ENCODE results near the gene NTPCR. TPM values are rescaled to one million over a fixed set of nuclear protein-coding genes. Genes with fewer than 3 reads are reported as not detected.

NTPCR gene
- total and polyA plus RNA-seq, 2 donors (not counting 3 experiments of a cell fraction or from before 2014, with no cell fraction given), result 13.2 to 35.3 TPM

DNA sequence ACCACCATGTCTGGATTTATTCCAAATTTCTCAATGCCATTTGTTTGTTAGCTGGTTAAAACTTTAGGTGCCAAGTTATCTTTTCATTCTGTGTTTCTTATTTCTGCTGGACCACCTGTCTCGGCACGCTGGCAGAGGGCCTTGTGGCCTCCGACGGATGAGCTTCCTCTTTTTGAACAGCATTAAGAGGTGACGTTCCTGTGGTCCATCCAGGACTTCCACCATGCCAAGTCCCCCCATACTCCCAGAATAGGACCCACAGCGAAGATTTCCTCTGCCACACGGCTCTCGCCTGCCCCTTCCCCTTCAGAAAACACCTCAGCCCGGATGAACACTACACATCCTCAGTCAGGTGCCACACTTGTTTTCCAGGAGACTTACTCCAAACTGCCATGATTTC lies 73.8 kb downstream of the NTPCR start:
- DNase-seq (ENCODE audit: low read depth, low spot score), result no peak
- TF ChIP-seq EZH2 (IDR thresholded peaks at IDR 0.05; ENCODE audit: borderline replicate concordance, low read depth, low read length, severe bottlenecking) (no peak), FOS (IDR thresholded peaks at IDR 0.05; ENCODE audit: borderline replicate concordance, insufficient read depth, low read length) (no peak), POLR2A (IDR thresholded peaks at IDR 0.05; ENCODE audit: low read depth, low read length) (no peak), MYC (IDR thresholded peaks at IDR 0.05; ENCODE audit: low read depth, low read length) (no peak), GATA2 (IDR thresholded peaks at IDR 0.05; ENCODE audit: insufficient read depth, insufficient read length, low read depth, low read length) (no peak), JUN (IDR thresholded peaks at IDR 0.05; ENCODE audit: borderline replicate concordance, insufficient read depth, insufficient read length, low read depth) (no peak), POLR2AphosphoS5 (IDR thresholded peaks at IDR 0.05; ENCODE audit: insufficient read depth, low read depth, low read length) (no peak)
- TF ChIP-seq, protein P1, sequence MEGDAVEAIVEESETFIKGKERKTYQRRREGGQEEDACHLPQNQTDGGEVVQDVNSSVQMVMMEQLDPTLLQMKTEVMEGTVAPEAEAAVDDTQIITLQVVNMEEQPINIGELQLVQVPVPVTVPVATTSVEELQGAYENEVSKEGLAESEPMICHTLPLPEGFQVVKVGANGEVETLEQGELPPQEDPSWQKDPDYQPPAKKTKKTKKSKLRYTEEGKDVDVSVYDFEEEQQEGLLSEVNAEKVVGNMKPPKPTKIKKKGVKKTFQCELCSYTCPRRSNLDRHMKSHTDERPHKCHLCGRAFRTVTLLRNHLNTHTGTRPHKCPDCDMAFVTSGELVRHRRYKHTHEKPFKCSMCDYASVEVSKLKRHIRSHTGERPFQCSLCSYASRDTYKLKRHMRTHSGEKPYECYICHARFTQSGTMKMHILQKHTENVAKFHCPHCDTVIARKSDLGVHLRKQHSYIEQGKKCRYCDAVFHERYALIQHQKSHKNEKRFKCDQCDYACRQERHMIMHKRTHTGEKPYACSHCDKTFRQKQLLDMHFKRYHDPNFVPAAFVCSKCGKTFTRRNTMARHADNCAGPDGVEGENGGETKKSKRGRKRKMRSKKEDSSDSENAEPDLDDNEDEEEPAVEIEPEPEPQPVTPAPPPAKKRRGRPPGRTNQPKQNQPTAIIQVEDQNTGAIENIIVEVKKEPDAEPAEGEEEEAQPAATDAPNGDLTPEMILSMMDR (IDR thresholded peaks at IDR 0.05; ENCODE audit: extremely low read depth in 1 of 2, insufficient read depth in 1 of 2, low read depth in 1 of 2, low read length in 2 of 2), result no peak
- TF ChIP-seq, protein P2, sequence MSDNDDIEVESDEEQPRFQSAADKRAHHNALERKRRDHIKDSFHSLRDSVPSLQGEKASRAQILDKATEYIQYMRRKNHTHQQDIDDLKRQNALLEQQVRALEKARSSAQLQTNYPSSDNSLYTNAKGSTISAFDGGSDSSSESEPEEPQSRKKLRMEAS (IDR thresholded peaks at IDR 0.05; ENCODE audit: insufficient read depth, insufficient read length), result no peak
- BruUV-seq (replicated peaks), result no TSS peak
- no peak overlapping the region for H3K27ac ChIP-seq (ENCODE audit: insufficient read depth, low read depth, low read length)
- H3K9me1 ChIP-seq (replicated peaks; ENCODE audit: control insufficient read depth, extremely low read depth, insufficient read depth, low read length), result peaks cover 2% of the 10 kb centered on the region
- CTCF ChIA-PET, result interaction anchor here (0.5 to 1.9 kb wide), 6 partner anchors 11 to 1158 kb away, joined by 3 to 5 read pairs (median 3); partner anchors contain the start of gene MAP10
- H3K9me3 ChIP-seq (replicated peaks; ENCODE audit: control insufficient read depth, insufficient read depth, low read length), result no peaks in the 10 kb centered on the region
- no peaks in the 10 kb centered on the region for H4K20me1 ChIP-seq (replicated peaks; ENCODE audit: control insufficient read depth, extremely low read depth, insufficient read depth, low read length)
- dilution Hi-C loops (cut with MboI; ENCODE audit: extremely low pct_ligation_motif_present, low sequenced_read_pairs) (no loop called here), intact Hi-C loops (cut with micrococcal nuclease) (loop anchor here (2.0 to 10.0 kb wide), 4 partner anchors 71 to 1159 kb away; no protein-coding TSS in a partner anchor)
- H3K4me1 ChIP-seq (ENCODE audit: control insufficient read depth, extremely low read depth, insufficient read depth, low read length), result peaks cover 10% of the 10 kb centered on the region
- POLR2A ChIA-PET, result no interaction called here
- H3K79me2 ChIP-seq (ENCODE audit: control insufficient read depth, insufficient read depth, low read length), result no peaks in the 10 kb centered on the region
- no peaks in the 10 kb centered on the region for H3K27me3 ChIP-seq (ENCODE audit: control insufficient read depth in 2 of 2, insufficient read depth in 2 of 2, low read length in 2 of 2)
- no peak for FAIRE-seq
- H3K4me2 ChIP-seq (ENCODE audit: insufficient read depth, low read length), result no peak overlapping the region
- no peak overlapping the region for H2AFZ ChIP-seq (ENCODE audit: low read depth, low read length)
- H3K4me3 ChIP-seq (replicated peaks in 1 of 3; ENCODE audit: insufficient read depth in 1 of 3, low read depth in 1 of 3, low read length in 3 of 3), result no peak overlapping the region
- no peaks in the 10 kb centered on the region for H3K36me3 ChIP-seq (ENCODE audit: control insufficient read depth in 2 of 2, extremely low read depth in 1 of 2, insufficient read depth in 2 of 2, low read length in 2 of 2)
- no peak overlapping the region for H3K9ac ChIP-seq (replicated peaks; ENCODE audit: extremely low read depth, insufficient read depth, low read length)
